RWPE2 (cell line): ENCODE results near the gene REG4.

ENCODE experiments used
- ATAC-seq: fragments of 200-7000 bp; cut with Tn5 transposase; 3 replicates; pipeline ENCODE4 v1.9.1; 2021; ENCODE audit warnings: low read depth
- DNase-seq: peaks from one replicate; pipeline ENCODE4 v3.0.0-alpha.2; 2020; ENCODE audit warnings: low spot score
- H3K27ac ChIP-seq: fragments of 450-650 bp; 2 replicates; pipeline ENCODE4 v1.5.1; 2017; ENCODE audit warnings: mild to moderate bottlenecking; ENCODE audit not compliant: poor library complexity, severe bottlenecking
- H3K27me3 ChIP-seq: fragments of 250-450 bp; sonication (Bioruptor Pico); 2 replicates; pipeline ENCODE4 v1.5.1; 2021; ENCODE audit warnings: mild to moderate bottlenecking, moderate library complexity; ENCODE audit not compliant: insufficient read depth, poor library complexity, severe bottlenecking
- H3K36me3 ChIP-seq: fragments of 250-450 bp; sonication (Bioruptor Pico); 2 replicates; pipeline ENCODE4 v1.5.1; 2020; ENCODE audit warnings: low read depth, mild to moderate bottlenecking, moderate library complexity
- H3K4me1 ChIP-seq: fragments of 250-450 bp; sonication (Bioruptor Pico); 2 replicates; pipeline ENCODE4 v1.5.1; 2021; ENCODE audit warnings: mild to moderate bottlenecking, moderate library complexity; ENCODE audit not compliant: insufficient read depth, poor library complexity, severe bottlenecking
- H3K4me3 ChIP-seq: fragments of 250-450 bp; sonication (Bioruptor Pico); 2 replicates; pipeline ENCODE4 v1.5.1; 2021; ENCODE audit warnings: mild to moderate bottlenecking, moderate library complexity; ENCODE audit not compliant: severe bottlenecking
- H3K9me3 ChIP-seq: fragments of 250-450 bp; sonication (Bioruptor Pico); 2 replicates; pipeline ENCODE4 v1.5.1; 2021; ENCODE audit warnings: mild to moderate bottlenecking, moderate library complexity; ENCODE audit not compliant: severe bottlenecking
- TF ChIP-seq, protein P1 (sequence below): fragments of 450-650 bp; IDR thresholded peaks from one replicate; pipeline ENCODE4 v1.5.1; 2017; ENCODE audit warnings: mild to moderate bottlenecking, moderate library complexity; ENCODE audit not compliant: poor library complexity, severe bottlenecking

The REG4 gene

DNA sequence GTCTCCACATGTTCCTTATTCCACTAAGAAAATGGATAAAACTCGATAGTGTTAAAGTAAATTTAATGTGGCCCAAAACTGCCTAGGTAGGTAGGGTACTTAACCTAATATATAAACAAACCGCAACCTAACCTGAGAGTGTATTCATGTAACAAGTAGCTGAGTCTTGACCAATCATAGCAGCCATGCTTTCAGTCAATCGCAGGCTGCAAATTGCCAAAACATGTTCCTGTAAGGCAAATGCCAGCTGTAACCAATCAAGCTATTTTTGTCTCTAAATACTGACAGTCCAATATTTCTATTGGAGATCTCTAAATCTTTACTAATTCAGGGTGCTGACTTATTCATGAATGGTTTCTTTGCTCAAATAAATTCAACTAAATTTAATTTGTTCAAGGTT is 39.5 kb downstream of the REG4 start:
- H3K36me3 ChIP-seq: no peaks in the 10 kb centered on the region
- TF ChIP-seq, protein P1, sequence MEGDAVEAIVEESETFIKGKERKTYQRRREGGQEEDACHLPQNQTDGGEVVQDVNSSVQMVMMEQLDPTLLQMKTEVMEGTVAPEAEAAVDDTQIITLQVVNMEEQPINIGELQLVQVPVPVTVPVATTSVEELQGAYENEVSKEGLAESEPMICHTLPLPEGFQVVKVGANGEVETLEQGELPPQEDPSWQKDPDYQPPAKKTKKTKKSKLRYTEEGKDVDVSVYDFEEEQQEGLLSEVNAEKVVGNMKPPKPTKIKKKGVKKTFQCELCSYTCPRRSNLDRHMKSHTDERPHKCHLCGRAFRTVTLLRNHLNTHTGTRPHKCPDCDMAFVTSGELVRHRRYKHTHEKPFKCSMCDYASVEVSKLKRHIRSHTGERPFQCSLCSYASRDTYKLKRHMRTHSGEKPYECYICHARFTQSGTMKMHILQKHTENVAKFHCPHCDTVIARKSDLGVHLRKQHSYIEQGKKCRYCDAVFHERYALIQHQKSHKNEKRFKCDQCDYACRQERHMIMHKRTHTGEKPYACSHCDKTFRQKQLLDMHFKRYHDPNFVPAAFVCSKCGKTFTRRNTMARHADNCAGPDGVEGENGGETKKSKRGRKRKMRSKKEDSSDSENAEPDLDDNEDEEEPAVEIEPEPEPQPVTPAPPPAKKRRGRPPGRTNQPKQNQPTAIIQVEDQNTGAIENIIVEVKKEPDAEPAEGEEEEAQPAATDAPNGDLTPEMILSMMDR: no peak
- H3K4me1 ChIP-seq: no peaks in the 10 kb centered on the region
- H3K4me3 ChIP-seq: no peak overlapping the region
- ATAC-seq (no peak), DNase-seq (no peak)
- no peaks in the 10 kb centered on the region for H3K9me3 ChIP-seq
- H3K27me3 ChIP-seq: no peaks in the 10 kb centered on the region
- H3K27ac ChIP-seq: no peak overlapping the region

DNA sequence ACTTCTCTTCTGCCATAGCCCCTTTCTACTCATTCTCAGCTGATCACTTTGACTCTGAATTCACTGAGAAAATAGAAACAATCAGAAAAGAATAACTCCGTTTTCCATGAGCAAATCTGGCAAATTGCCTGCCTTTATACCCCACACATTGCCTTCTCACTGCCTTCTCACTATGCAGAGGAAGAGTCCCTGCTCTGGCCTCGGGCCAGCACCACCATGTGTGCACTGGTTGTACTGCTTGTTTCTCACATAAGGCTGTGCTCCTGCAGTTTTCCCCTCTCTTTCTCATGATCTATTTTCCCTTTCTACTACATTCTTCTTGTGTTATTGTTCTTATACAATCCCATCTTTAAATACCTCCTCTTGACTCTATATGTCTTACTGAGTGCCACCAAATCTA is 40.2 kb downstream of the REG4 start:
- Histone ChIP-seq H3K36me3 (no peaks in the 10 kb centered on the region), H3K4me3 (no peak overlapping the region), H3K4me1 (no peaks in the 10 kb centered on the region), H3K27ac (no peak overlapping the region), H3K27me3 (no peaks in the 10 kb centered on the region), H3K9me3 (no peaks in the 10 kb centered on the region)
- ATAC-seq (no peak), DNase-seq (no peak)
- TF ChIP-seq, protein P1: no peak

DNA sequence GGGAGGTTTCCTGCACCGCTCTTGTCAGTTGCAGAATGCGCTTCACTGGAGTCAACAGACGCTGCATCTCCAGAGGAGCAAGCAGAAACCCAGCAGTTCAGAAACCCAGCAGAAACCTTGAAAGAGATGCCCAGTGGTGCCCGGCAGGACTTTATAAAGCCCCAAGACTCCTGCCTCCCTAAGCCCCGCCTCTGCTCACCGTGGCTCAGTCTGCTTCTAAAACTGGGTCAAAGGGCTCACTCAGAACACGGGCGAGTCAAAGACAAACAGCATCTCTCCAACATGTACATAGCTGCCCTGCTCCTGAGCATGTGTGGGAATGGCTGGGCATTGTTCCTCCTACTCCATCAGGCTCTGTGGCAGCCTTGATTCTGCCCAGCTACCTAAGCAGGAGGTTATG is 42.5 kb downstream of the REG4 start, which contains the start of gene HMGCS2:
Gene HMGCS2 (minus strand): TSS at position 128 of the 400 bp plus-strand sequence. CDS start 61 bp downstream, at position 67.
- no peaks in the 10 kb centered on the region for H3K4me1 ChIP-seq
- TF ChIP-seq, protein P1: no peak
- no peaks in the 10 kb centered on the region for H3K36me3 ChIP-seq
- H3K27ac ChIP-seq: no peak within 1 kb of the TSS
- H3K4me3 ChIP-seq: no peak within 1 kb of the TSS
- no peak for DNase-seq
- no peaks in the 10 kb centered on the region for H3K9me3 ChIP-seq
- ATAC-seq: peak; percentile 38; the same call in 2 of the 3 replicates
- H3K27me3 ChIP-seq: no peaks in the 10 kb centered on the region

DNA sequence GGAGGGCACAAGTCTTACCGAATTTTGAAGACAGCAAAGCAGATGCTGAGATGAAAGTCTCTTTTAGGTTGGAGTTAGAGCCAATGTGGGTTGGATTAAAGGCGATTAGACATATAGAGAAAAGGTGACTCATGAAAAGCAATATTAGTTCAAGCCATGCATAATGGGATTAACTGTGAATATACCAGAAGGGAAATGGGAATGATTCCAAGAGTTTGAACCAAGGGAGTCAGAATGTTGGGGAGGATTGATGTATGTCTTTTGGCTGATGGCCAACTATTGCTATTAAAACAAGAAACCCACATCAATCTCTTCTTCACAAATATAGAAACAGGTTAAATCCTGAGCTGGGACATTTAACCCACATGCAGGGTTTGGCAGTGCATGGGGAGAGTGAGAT is 43.8 kb downstream of the REG4 start:
- ATAC-seq: peak; percentile 36; the same call in 1 of the 3 replicates
- no peak overlapping the region for H3K4me3 ChIP-seq
- H3K36me3 ChIP-seq: no peaks in the 10 kb centered on the region
- H3K27ac ChIP-seq: no peak overlapping the region
- no peaks in the 10 kb centered on the region for H3K27me3 ChIP-seq
- no peaks in the 10 kb centered on the region for H3K4me1 ChIP-seq
- TF ChIP-seq, protein P1: no peak
- DNase-seq: no peak
- no peaks in the 10 kb centered on the region for H3K9me3 ChIP-seq

DNA sequence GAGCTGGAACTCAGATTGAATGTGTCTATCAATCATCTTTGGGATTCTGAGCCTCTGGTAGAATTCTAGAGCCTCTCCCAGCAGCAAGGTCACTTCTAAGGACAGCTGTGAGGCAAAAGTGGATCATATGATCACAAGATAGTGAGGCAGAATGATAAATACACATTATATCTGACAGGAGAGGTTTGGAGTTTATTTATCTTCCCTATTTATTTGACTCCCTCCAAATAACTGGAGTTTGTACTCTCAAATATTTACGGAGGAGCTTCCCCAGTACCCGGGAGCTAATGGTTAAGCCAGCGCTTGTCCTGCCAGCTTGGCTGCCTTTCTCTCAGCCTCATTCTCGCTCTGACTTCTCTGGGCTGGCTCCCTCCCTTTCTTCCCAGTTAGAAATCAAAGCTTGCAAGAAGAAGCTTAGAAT is 44.9 kb downstream of the REG4 start:
- Histone ChIP-seq H3K27me3 (no peaks in the 10 kb centered on the region), H3K4me1 (no peaks in the 10 kb centered on the region), H3K27ac (no peak overlapping the region), H3K4me3 (no peak overlapping the region), H3K9me3 (no peaks in the 10 kb centered on the region), H3K36me3 (no peaks in the 10 kb centered on the region)
- ATAC-seq (no peak), DNase-seq (no peak)
- TF ChIP-seq, protein P1: no peak
